Upper lobe of left lung (tissue), 4 donors: ENCODE results near the gene C12orf56.

Source experiments
- POLR2AphosphoS5 ChIP-seq, 2 donors: sonication (generic); formaldehyde crosslinking; IDR thresholded peaks; one replicate each; pipeline ENCODE4 v1.5.1; 2017; ENCODE audit warnings: antibody characterized with exemption in 2 of 2
- TF ChIP-seq, protein P1 (sequence below), 6 experiments: fragments of 450-650 bp in 4 of 6; fragments of 200-600 bp in 2 of 6; sonication (generic) in 2 of 6; IDR thresholded peaks; one replicate each; pipeline ENCODE4 v1.5.1; 2016 to 2019; ENCODE audit warnings: antibody characterized with exemption in 6 of 6

- TF ChIP-seq, protein P1, sequence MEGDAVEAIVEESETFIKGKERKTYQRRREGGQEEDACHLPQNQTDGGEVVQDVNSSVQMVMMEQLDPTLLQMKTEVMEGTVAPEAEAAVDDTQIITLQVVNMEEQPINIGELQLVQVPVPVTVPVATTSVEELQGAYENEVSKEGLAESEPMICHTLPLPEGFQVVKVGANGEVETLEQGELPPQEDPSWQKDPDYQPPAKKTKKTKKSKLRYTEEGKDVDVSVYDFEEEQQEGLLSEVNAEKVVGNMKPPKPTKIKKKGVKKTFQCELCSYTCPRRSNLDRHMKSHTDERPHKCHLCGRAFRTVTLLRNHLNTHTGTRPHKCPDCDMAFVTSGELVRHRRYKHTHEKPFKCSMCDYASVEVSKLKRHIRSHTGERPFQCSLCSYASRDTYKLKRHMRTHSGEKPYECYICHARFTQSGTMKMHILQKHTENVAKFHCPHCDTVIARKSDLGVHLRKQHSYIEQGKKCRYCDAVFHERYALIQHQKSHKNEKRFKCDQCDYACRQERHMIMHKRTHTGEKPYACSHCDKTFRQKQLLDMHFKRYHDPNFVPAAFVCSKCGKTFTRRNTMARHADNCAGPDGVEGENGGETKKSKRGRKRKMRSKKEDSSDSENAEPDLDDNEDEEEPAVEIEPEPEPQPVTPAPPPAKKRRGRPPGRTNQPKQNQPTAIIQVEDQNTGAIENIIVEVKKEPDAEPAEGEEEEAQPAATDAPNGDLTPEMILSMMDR (IDR thresholded peaks at IDR 0.05): no peak
- no peak for TF ChIP-seq POLR2AphosphoS5 (IDR thresholded peaks at IDR 0.05)
Observed at GRCh38 chr12:64390275-64390851, at the start of gene C12orf56.
